ENCODE data around the gene DSC3. TPM values are rescaled to one million over a fixed set of nuclear protein-coding genes. Genes with fewer than 3 reads are reported as not detected.

DSC3 gene
- total RNA-seq, 1 donor from 2014 or later = 29.1 TPM

DNA sequence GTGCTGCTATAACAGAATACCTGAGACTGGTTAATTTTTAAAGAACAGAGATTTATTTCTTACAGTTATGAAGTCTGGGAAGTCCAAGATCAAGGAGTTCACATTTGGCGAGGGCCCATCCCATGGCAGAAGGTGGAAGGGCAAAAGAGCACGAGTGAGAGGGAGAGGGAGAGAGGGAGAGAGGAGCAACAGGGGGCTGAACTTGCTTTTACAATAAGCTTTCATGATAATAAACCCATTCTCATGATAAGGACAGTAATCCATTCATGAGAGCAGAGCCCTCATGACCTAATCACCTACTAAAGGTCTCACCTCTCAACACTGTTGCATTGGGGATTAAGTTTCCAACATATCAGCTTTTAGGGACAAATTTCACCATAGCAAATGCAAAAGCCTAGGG is 45.3 kb downstream of the DSC3 start:
- no peaks in the 10 kb centered on the region for H3K9me3 Mint-ChIP-seq
- no peaks in the 10 kb centered on the region for H3K4me1 Mint-ChIP-seq
- H3K36me3 Mint-ChIP-seq = peaks cover 5% of the 10 kb centered on the region
- no peak for DNase-seq (ENCODE audit: low spot score in 2 of 2, unreplicated experiment in 2 of 2)
- TF ChIP-seq, protein P1, sequence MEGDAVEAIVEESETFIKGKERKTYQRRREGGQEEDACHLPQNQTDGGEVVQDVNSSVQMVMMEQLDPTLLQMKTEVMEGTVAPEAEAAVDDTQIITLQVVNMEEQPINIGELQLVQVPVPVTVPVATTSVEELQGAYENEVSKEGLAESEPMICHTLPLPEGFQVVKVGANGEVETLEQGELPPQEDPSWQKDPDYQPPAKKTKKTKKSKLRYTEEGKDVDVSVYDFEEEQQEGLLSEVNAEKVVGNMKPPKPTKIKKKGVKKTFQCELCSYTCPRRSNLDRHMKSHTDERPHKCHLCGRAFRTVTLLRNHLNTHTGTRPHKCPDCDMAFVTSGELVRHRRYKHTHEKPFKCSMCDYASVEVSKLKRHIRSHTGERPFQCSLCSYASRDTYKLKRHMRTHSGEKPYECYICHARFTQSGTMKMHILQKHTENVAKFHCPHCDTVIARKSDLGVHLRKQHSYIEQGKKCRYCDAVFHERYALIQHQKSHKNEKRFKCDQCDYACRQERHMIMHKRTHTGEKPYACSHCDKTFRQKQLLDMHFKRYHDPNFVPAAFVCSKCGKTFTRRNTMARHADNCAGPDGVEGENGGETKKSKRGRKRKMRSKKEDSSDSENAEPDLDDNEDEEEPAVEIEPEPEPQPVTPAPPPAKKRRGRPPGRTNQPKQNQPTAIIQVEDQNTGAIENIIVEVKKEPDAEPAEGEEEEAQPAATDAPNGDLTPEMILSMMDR (IDR thresholded peaks at IDR 0.05; ENCODE audit: unreplicated experiment) = no peak
- no peaks in the 10 kb centered on the region for H3K27me3 Mint-ChIP-seq (ENCODE audit: low read depth)
- H3K27ac Mint-ChIP-seq = no peak overlapping the region
- H3K4me3 Mint-ChIP-seq = no peak overlapping the region

DNA sequence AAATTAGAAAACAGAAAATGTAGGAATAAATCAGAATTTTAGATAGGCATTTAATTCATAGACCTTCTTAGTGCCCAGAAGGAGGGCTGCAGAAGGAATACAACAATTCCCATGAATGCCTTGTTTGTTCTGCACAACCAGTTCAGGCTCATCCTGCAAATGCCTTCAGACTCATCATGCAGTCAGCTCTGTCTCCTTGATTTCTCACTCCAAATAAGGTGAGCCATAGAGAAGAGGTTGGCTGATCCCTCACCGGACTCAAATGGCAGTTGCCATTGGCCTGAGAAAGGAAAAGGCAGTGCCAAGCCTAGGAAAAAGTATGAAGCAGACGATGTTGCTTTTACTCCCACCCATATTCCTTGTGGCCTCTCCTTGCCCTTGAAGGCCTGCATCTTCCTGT is 50.3 kb downstream of the DSC3 start:
- DNase-seq (ENCODE audit: low spot score in 2 of 2, unreplicated experiment in 2 of 2) = no peak
- TF ChIP-seq, protein P1 (IDR thresholded peaks at IDR 0.05; ENCODE audit: unreplicated experiment) = no peak
- peaks cover 9% of the 10 kb centered on the region for H3K36me3 Mint-ChIP-seq
- H3K4me3 Mint-ChIP-seq = no peak overlapping the region
- no peak overlapping the region for H3K27ac Mint-ChIP-seq
- H3K9me3 Mint-ChIP-seq = no peaks in the 10 kb centered on the region
- H3K27me3 Mint-ChIP-seq (ENCODE audit: low read depth) = no peaks in the 10 kb centered on the region
- peaks cover 8% of the 10 kb centered on the region for H3K4me1 Mint-ChIP-seq

DNA sequence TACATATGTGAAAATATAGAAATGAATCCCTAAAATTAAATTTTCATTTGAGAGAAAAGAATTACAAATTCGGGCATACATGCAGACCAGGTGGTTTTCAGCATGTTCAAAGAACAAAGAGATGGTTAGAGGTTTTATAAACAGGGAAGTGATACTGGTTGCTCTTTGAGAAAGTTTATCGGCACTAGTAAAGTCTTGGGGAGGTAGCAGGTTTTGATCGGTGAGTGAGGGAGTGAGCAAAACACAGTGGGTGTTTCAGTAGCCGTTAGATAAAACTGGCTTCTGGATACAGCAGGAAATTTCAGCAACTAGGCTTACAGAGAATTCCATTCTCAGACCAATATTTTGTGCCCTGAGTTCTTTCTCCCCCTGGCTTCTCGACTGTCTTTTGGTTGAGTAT is 51.1 kb downstream of the DSC3 start:
- no peaks in the 10 kb centered on the region for H3K27me3 Mint-ChIP-seq (ENCODE audit: low read depth)
- no peak for DNase-seq (ENCODE audit: low spot score in 2 of 2, unreplicated experiment in 2 of 2)
- H3K27ac Mint-ChIP-seq = no peak overlapping the region
- H3K9me3 Mint-ChIP-seq = no peaks in the 10 kb centered on the region
- TF ChIP-seq, protein P1 (IDR thresholded peaks at IDR 0.05; ENCODE audit: unreplicated experiment) = no peak
- H3K36me3 Mint-ChIP-seq = peaks cover 4% of the 10 kb centered on the region
- H3K4me1 Mint-ChIP-seq = peaks cover 8% of the 10 kb centered on the region
- H3K4me3 Mint-ChIP-seq = no peak overlapping the region

DNA sequence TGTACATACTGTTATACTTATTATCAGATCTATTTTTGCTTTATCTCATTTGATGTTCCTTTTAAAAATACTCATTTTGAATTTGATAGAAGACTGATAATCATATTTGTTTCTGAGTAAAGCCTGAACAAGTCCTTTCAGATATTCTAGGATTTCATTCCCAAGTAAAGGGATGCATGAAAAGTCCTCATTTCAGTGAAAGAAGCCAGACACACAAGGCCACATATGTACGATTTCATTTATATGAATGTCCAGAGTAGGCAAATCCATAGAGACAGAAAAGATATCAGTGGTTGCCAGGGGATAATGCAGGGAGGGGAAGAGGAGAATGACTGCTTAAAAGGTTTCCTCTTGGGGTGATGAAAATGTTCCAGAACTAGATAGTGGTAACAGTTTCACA is 53.4 kb downstream of the DSC3 start:
- H3K27me3 Mint-ChIP-seq (ENCODE audit: low read depth) = no peaks in the 10 kb centered on the region
- H3K27ac Mint-ChIP-seq = no peak overlapping the region
- H3K9me3 Mint-ChIP-seq = no peaks in the 10 kb centered on the region
- peaks cover 12% of the 10 kb centered on the region for H3K4me1 Mint-ChIP-seq
- no peak overlapping the region for H3K4me3 Mint-ChIP-seq
- H3K36me3 Mint-ChIP-seq = peaks cover 4% of the 10 kb centered on the region
- TF ChIP-seq, protein P1 (IDR thresholded peaks at IDR 0.05; ENCODE audit: unreplicated experiment) = no peak
- no peak for DNase-seq (ENCODE audit: low spot score in 2 of 2, unreplicated experiment in 2 of 2)

DNA sequence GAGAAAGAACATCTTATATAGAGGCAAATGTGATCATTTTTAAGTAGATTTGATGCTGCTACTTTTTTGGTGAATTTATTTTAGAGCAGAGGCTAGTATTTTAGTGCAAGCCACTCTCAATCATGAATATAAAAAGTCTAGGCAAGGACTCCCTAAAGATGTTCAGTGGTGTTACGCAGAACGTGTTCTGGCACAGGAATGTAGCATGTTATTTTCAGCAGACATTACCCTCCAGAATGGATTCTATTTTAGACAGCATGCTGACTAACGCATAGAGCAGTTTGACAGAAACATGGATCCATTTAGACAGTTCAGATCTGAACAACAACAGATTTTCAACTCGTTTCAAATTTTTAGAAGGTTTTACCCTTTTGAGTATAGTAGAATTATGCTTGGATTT is 54.1 kb downstream of the DSC3 start:
- no peaks in the 10 kb centered on the region for H3K9me3 Mint-ChIP-seq
- no peak for DNase-seq (ENCODE audit: low spot score in 2 of 2, unreplicated experiment in 2 of 2)
- peaks cover 12% of the 10 kb centered on the region for H3K4me1 Mint-ChIP-seq
- no peak overlapping the region for H3K4me3 Mint-ChIP-seq
- peaks cover 4% of the 10 kb centered on the region for H3K36me3 Mint-ChIP-seq
- TF ChIP-seq, protein P1 (IDR thresholded peaks at IDR 0.05; ENCODE audit: unreplicated experiment) = no peak
- no peaks in the 10 kb centered on the region for H3K27me3 Mint-ChIP-seq (ENCODE audit: low read depth)
- no peak overlapping the region for H3K27ac Mint-ChIP-seq
